Muscle of leg (tissue), 11 donors: ENCODE data around the gene NEK6. TPM values are rescaled to one million over a fixed set of nuclear protein-coding genes. Genes with fewer than 3 reads are reported as not detected.
"Not testable (repeated sequence)": the region's sequence is repeated elsewhere in the genome, so short reads cannot be mapped to it uniquely, and the experiment has no call there.

Experiments used
- DNase-seq: peaks from one replicate; pipeline ENCODE4 v3.0.0; 2013
- H3K27ac ChIP-seq: one replicate; pipeline ENCODE4 v1.5.1; 2013; ENCODE audit warnings: mild to moderate bottlenecking, low read length, control low read depth
- H3K27me3 ChIP-seq: one replicate; pipeline ENCODE4 v1.6.1; 2013; ENCODE audit warnings: low read length; ENCODE audit not compliant: control insufficient read depth, insufficient read depth
- H3K36me3 ChIP-seq: one replicate; pipeline ENCODE4 v1.6.1; 2013; ENCODE audit warnings: low read length; ENCODE audit not compliant: control insufficient read depth, insufficient read depth
- H3K4me1 ChIP-seq: one replicate; pipeline ENCODE4 v1.6.1; 2013; ENCODE audit warnings: low read length; ENCODE audit not compliant: control insufficient read depth, insufficient read depth
- H3K4me3 ChIP-seq: one replicate; pipeline ENCODE4 v1.5.1; 2013; ENCODE audit warnings: low read length, control low read depth
- H3K9me3 ChIP-seq: replicated peaks from 2 replicates; pipeline ENCODE4 v1.6.1; 2013; ENCODE audit warnings: low read depth, low read length; ENCODE audit not compliant: control insufficient read depth
- WGBS: methylation state at CpG from one replicate; pipeline ENCODE4 v1.1.5; 2013; ENCODE audit warnings: missing lambda C conversion rate; ENCODE audit not compliant: insufficient coverage; 5-methylcytosine and 5-hydroxymethylcytosine counted together
- polyA plus RNA-seq, 8 donors: library from polyadenylated mRNA; unstranded; fragments of 120-200 nt; gene quantifications; one replicate each; pipeline versions ENCODE4 v1.2.1 to v1.2.3, GENCODE V29; 2013; ENCODE audit warnings: inconsistent platforms in 1 of 8, low replicate concordance in 1 of 8; ENCODE audit not compliant: insufficient read length in 8 of 8, insufficient read depth in 1 of 8
- total RNA-seq: library from RNA; stranded (reverse); fragments of 120-200 nt; gene quantifications from one replicate; pipeline ENCODE4 v1.2.4, GENCODE V29; 2013

The NEK6 gene
- total and polyA plus RNA-seq, 9 donors: 17.7 to 52.6 (median 39.9) TPM

- 22% methylated on average over 2 of the region's 3 CpGs for WGBS
- H3K27me3 ChIP-seq: no peaks in the 10 kb centered on the region
- no peak overlapping the region for H3K4me3 ChIP-seq
- DNase-seq: no peak
- no peak overlapping the region for H3K27ac ChIP-seq
- no peaks in the 10 kb centered on the region for H3K36me3 ChIP-seq
- H3K9me3 ChIP-seq: no peaks in the 10 kb centered on the region
- H3K4me1 ChIP-seq: peaks cover 34% of the 10 kb centered on the region
Observed at GRCh38 chr9:124248066-124248465, 9.7 kb upstream of the NEK6 start.

GRCh38 chr9:124248960-124249359 lies 8.8 kb upstream of the NEK6 start:
- no peak for DNase-seq

GRCh38 chr9:124251204-124251603 lies 6.5 kb upstream of the NEK6 start:
- DNase-seq: peak; percentile 65
- Histone ChIP-seq H3K27me3 (no peaks in the 10 kb centered on the region), H3K36me3 (no peaks in the 10 kb centered on the region), H3K9me3 (no peaks in the 10 kb centered on the region), H3K27ac (no peak overlapping the region), H3K4me3 (no peak overlapping the region), H3K4me1 (peaks cover 30% of the 10 kb centered on the region)
- WGBS: 20% methylated on average over 2 of the region's 4 CpGs

More at GRCh38 chr9:124248960-124249359, 8.8 kb upstream of the NEK6 start:
- H3K27ac ChIP-seq: no peak overlapping the region
- H3K4me3 ChIP-seq: no peak overlapping the region
- H3K9me3 ChIP-seq: no peaks in the 10 kb centered on the region
- H3K36me3 ChIP-seq: no peaks in the 10 kb centered on the region
- H3K27me3 ChIP-seq: no peaks in the 10 kb centered on the region
- 100% methylated on average over 1 of the region's 4 CpGs for WGBS
- H3K4me1 ChIP-seq: peaks cover 30% of the 10 kb centered on the region

- Histone ChIP-seq H3K9me3 (no peaks in the 10 kb centered on the region), H3K4me3 (no peak overlapping the region), H3K27ac (peak overlapping the region; percentile 52), H3K4me1 (peaks cover 35% of the 10 kb centered on the region), H3K27me3 (no peaks in the 10 kb centered on the region), H3K36me3 (no peaks in the 10 kb centered on the region)
- WGBS: 35% methylated on average over 13 of the region's 16 CpGs
- DNase-seq: peak; percentile 80
Observed at GRCh38 chr9:124251605-124252378, 6.0 kb upstream of the NEK6 start.

- not testable (repeated sequence) for H3K27ac ChIP-seq, H3K4me3 ChIP-seq, H3K27me3 ChIP-seq, H3K36me3 ChIP-seq, H3K9me3 ChIP-seq, DNase-seq
- peaks cover 44% of the 10 kb centered on the region for H3K4me1 ChIP-seq
- 100% methylated on average over 2 of the region's 8 CpGs for WGBS
Observed at GRCh38 chr9:124252878-124253277, 4.9 kb upstream of the NEK6 start.

GRCh38 chr9:124254261-124254682 lies 3.5 kb upstream of the NEK6 start:
- no peaks in the 10 kb centered on the region for H3K36me3 ChIP-seq
- no peaks in the 10 kb centered on the region for H3K9me3 ChIP-seq
- 38% methylated on average over 5 of the region's 10 CpGs for WGBS
- DNase-seq: no peak
- H3K27ac ChIP-seq: no peak overlapping the region
- H3K27me3 ChIP-seq: no peaks in the 10 kb centered on the region
- H3K4me1 ChIP-seq: peaks cover 36% of the 10 kb centered on the region
- H3K4me3 ChIP-seq: no peak overlapping the region

GRCh38 chr9:124255222-124255621 lies 2.5 kb upstream of the NEK6 start:
- no peak overlapping the region for H3K4me3 ChIP-seq
- H3K4me1 ChIP-seq: peaks cover 41% of the 10 kb centered on the region
- H3K27ac ChIP-seq: no peak overlapping the region
- no peaks in the 10 kb centered on the region for H3K9me3 ChIP-seq
- WGBS: 17% methylated on average over 1 of the region's 3 CpGs
- DNase-seq: no peak
- no peaks in the 10 kb centered on the region for H3K36me3 ChIP-seq
- H3K27me3 ChIP-seq: no peaks in the 10 kb centered on the region

GRCh38 chr9:124256517-124257069 lies 1.2 kb upstream of the NEK6 start:
- Histone ChIP-seq H3K4me3 (no peak overlapping the region), H3K4me1 (peaks cover 50% of the 10 kb centered on the region), H3K27ac (peak overlapping the region; percentile 81), H3K9me3 (no peaks in the 10 kb centered on the region), H3K36me3 (peaks cover 3% of the 10 kb centered on the region), H3K27me3 (no peaks in the 10 kb centered on the region)
- 47% methylated on average over 9 of the region's 11 CpGs for WGBS
- no peak for DNase-seq

GRCh38 chr9:124257070-124257843 lies 492 bp upstream of the NEK6 start:
- peak overlapping the region; percentile 50 for H3K4me3 ChIP-seq
- H3K27me3 ChIP-seq: no peaks in the 10 kb centered on the region
- no peaks in the 10 kb centered on the region for H3K9me3 ChIP-seq
- H3K36me3 ChIP-seq: peaks cover 3% of the 10 kb centered on the region
- peaks cover 50% of the 10 kb centered on the region for H3K4me1 ChIP-seq
- DNase-seq: peak; percentile 78
- WGBS: 15% methylated on average over 25 of the region's 31 CpGs
- peak overlapping the region; percentile 81 for H3K27ac ChIP-seq

GRCh38 chr9:124258607-124259157 lies 933 bp downstream of the NEK6 start:
- no peaks in the 10 kb centered on the region for H3K27me3 ChIP-seq
- H3K4me3 ChIP-seq: peak overlapping the region; percentile 65
- H3K4me1 ChIP-seq: peaks cover 60% of the 10 kb centered on the region
- under 1% methylated on average over 16 of the region's 17 CpGs for WGBS
- no peak for DNase-seq
- no peaks in the 10 kb centered on the region for H3K9me3 ChIP-seq
- H3K36me3 ChIP-seq: peaks cover 11% of the 10 kb centered on the region
- H3K27ac ChIP-seq: peak overlapping the region; percentile 94
